ENCODE measurements around the gene ADAMTS8.
A peak's percentile ranks its signal among the peaks of the same experiment; 100 is the strongest.

The ADAMTS8 gene

DNA sequence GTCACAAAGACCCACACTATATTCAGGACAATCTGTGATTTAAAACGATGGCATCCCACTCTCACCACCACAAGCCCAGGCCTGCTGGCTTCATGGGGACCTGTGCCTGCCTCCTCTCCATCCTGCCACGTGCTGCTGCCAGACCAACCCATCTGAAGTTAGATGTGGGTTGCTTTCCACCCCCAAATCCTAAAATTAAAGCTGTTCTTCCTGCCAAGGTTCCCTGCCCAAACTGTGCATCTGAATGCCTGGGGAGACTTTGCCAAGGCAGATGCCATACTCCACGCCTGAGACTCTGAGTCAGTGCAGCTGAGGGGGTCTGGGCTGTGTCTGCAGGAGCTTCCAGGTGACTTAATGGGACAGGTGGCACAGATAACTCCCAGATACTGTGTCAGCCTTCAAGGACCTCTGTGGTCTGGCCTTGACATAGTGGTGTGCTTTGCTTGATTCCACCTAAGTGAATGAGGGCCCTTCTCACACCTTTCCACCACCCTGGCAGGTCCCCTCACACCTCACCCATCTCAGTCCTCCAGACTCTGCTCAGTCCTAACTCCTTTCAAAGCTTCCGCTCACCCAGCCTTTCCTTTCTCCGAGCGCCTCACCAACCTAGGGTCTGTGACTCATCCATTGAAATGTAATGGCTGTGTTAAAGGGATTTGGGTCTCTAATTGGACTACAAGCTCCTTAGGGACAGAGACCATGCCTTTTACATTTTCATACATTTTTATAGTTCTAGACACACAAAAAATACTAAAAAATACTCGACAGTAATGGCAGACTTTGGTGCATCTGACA, 18.6 kb downstream of the ADAMTS8 start:
- Histone ChIP-seq H3K4me3 (no peak overlapping the region), H3K27ac (peak overlapping the region in 1 of 2 donors; percentile 57), H3K36me3 (no peaks in the 10 kb centered on the region), H3K9me3 (no peaks in the 10 kb centered on the region), H3K4me1 (peaks cover 0 to 31% (median 15%) of the 10 kb centered on the region in 4 donors), H3K27me3 (no peaks in the 10 kb centered on the region)
- DNase-seq = no peak
- intact Hi-C loops (cut with DNase I; ENCODE audit: low total_unique reads) = no loop called here
- TF ChIP-seq CTCF (IDR thresholded peaks at IDR 0.05) = no peak

DNA sequence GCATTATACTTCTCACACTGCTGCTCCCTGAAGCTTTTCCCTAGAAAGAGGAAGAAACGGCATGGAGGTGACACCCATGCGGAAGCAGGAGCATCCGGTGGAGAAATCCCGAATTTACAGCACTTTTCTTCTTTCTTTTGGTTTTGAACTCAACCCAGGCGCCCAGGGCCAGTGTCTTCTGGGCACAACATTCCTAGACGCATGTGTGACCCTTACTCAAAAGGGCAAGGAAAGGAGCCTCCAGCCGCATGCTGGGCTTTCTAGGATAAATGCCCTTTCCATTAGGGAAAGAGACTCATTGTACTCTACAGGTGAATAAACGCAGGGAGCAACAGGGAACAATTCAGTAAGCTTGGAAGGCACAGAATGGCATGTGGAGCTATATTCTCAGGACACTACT, 19.5 kb downstream of the ADAMTS8 start:
- no peak overlapping the region for H3K4me3 ChIP-seq
- no peaks in the 10 kb centered on the region for H3K9me3 ChIP-seq
- intact Hi-C loops (cut with DNase I; ENCODE audit: low total_unique reads) = no loop called here
- no peak for TF ChIP-seq CTCF (IDR thresholded peaks at IDR 0.05)
- H3K36me3 ChIP-seq = no peaks in the 10 kb centered on the region
- no peak for DNase-seq
- peaks cover 0 to 25% (median 13%) of the 10 kb centered on the region in 4 donors for H3K4me1 ChIP-seq
- peak overlapping the region in 1 of 2 donors; percentile 57 for H3K27ac ChIP-seq
- no peaks in the 10 kb centered on the region for H3K27me3 ChIP-seq

- H3K4me1 ChIP-seq = peaks cover 0 to 25% (median 16%) of the 10 kb centered on the region in 4 donors
- intact Hi-C loops (cut with DNase I; ENCODE audit: low total_unique reads) = no loop called here
- H3K27me3 ChIP-seq = no peaks in the 10 kb centered on the region
- H3K4me3 ChIP-seq = no peak overlapping the region
- no peak for DNase-seq
- no peaks in the 10 kb centered on the region for H3K36me3 ChIP-seq
- H3K9me3 ChIP-seq = no peaks in the 10 kb centered on the region
- H3K27ac ChIP-seq = peak overlapping the region; percentile 27 to 57
- TF ChIP-seq CTCF (IDR thresholded peaks at IDR 0.05) = no peak
Measured at GRCh38 chr11:130408401-130408890, 20.0 kb downstream of the ADAMTS8 start.

- Histone ChIP-seq H3K4me1 (peaks cover 0 to 25% (median 16%) of the 10 kb centered on the region in 4 donors), H3K36me3 (no peaks in the 10 kb centered on the region), H3K27me3 (no peaks in the 10 kb centered on the region), H3K9me3 (no peaks in the 10 kb centered on the region), H3K27ac (peak overlapping the region; percentile 27 to 57), H3K4me3 (no peak overlapping the region)
- peak; percentile 61 to 78 for DNase-seq
- intact Hi-C loops (cut with DNase I; ENCODE audit: low total_unique reads) = no loop called here
- no peak for TF ChIP-seq CTCF (IDR thresholded peaks at IDR 0.05)
Measured at GRCh38 chr11:130407978-130408377, 20.4 kb downstream of the ADAMTS8 start.

- H3K4me3 ChIP-seq = no peak overlapping the region
- no peak for DNase-seq
- no peaks in the 10 kb centered on the region for H3K36me3 ChIP-seq
- no peaks in the 10 kb centered on the region for H3K9me3 ChIP-seq
- no peak for TF ChIP-seq CTCF (IDR thresholded peaks at IDR 0.05)
- peak overlapping the region in 1 of 2 donors; percentile 69 for H3K27ac ChIP-seq
- H3K27me3 ChIP-seq = no peaks in the 10 kb centered on the region
- peaks cover 0 to 48% (median 39%) of the 10 kb centered on the region in 4 donors for H3K4me1 ChIP-seq
- intact Hi-C loops (cut with DNase I; ENCODE audit: low total_unique reads) = no loop called here
Measured at GRCh38 chr11:130405428-130405827, 23.0 kb downstream of the ADAMTS8 start.
